NCI-H1436 (cell line): ENCODE measurements around the gene TMEM239.
"Not testable (repeated sequence)": the region's sequence is repeated elsewhere in the genome, so short reads cannot be mapped to it uniquely, and the experiment has no call there.

Experiments
- DNase-seq: peaks from one replicate; lab custom pipeline; 2025; lab: John Stamatoyannopoulos, UW

TMEM239 gene

GRCh38 chr20:2820896-2821869, 5.0 kb downstream of the TMEM239 start:
- DNase-seq, result no peak

DNA sequence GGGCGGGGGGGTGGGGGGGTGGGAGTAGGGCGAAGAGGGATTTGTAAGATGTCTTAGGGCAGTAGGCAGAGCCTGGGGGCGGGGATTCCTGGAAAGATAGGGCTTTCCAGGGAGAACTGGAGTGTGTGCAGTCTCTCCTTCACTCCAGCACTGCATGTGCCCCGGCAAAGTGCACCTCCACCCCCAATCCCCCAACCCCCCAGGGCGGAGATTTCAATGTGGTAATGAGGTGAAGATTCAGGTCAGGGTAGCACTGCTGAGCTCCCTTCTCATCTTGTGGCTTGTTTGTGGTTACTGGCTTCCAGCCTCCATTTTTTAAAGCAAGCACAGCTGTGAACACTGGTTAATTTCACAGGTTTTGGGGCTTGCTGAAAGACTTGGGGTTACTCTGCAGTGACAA, 5.9 kb downstream of the TMEM239 start:
- no peak for DNase-seq

- DNase-seq, result no peak
Observed at GRCh38 chr20:2825761-2826160, 9.6 kb downstream of the TMEM239 start.

DNA sequence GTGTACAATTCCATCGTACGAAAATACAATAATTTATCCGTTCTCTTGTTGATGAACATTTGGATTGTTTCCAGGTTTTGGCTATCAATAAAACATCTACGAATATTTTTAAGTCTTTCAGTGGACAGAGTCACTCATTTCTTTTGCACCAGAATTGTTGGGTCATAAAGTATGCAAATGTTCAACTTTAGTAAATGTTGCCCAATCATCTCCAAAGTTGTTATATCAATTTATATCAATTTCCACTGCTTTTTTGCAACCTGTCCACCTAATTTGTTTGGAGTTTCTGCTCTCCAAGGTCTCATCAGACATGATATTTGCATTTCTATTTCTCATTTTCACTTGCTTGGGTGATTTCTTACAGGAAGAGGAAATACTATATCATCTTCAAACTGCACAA, 10.5 kb downstream of the TMEM239 start:
- DNase-seq, result no peak

GRCh38 chr20:2829376-2829775, 13.2 kb downstream of the TMEM239 start:
- DNase-seq, result no peak

GRCh38 chr20:2831206-2831605, 15.0 kb downstream of the TMEM239 start:
- DNase-seq, result not testable (repeated sequence)

- DNase-seq, result no peak
Observed at GRCh38 chr20:2833761-2834160, 17.6 kb downstream of the TMEM239 start.

DNA sequence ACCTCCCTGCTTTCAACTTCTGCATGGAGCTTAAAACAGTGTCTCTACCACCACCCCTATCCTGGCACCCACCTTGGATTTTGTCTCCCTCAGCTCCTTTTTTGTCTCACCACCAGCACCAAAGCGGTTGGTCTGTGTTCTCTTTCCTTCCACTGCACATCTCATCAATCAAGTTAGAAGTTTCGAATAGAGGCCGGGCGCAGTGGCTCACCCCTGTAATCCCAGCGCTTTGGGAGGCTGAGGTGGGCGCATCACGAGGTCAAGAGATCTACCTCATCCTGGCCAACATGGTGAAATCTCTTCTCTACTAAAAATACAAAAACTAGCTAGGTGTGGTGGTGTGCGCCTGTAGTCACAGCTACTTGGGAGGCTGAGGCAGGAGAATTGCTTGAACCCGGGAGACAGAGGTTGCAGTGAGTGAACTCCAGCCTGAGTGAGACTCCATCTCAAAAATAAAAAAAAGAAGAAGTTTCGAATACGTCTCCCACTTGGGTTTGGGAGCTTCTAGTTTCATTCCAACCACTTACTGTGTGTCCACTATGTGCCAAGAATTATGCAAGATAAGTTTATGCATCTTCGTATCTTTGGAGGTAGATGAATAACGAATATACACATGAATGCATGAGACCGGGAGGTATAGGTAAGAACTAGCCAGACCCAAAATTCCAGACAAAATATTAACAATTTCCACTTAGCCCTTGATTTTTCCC, 18.4 kb downstream of the TMEM239 start:
- no peak for DNase-seq

- DNase-seq, result no peak
Observed at GRCh38 chr20:2835331-2835796, 19.2 kb downstream of the TMEM239 start.

DNA sequence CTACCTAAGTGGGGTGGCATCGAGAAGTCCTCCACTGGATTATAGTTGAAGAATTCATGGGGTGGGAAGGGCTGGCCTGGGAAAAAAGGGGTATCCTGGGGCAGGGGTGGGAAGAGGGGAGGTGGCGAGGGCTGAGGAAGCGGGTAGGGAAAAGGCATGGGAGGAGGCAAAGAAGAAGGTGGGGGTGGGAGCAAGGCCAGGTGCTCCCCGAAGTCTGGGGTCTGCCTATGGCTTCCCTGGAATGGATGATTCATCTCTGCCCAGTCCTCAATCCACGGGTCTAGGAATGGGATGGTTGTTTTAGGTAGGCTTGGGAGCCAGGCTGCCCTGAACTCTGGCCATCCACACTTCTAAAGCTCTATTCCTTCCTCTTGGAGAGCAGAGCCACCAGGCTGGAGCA, 19.9 kb downstream of the TMEM239 start:
- DNase-seq, result no peak

GRCh38 chr20:2837221-2837960, 21.2 kb downstream of the TMEM239 start:
- DNase-seq, result no peak

DNA sequence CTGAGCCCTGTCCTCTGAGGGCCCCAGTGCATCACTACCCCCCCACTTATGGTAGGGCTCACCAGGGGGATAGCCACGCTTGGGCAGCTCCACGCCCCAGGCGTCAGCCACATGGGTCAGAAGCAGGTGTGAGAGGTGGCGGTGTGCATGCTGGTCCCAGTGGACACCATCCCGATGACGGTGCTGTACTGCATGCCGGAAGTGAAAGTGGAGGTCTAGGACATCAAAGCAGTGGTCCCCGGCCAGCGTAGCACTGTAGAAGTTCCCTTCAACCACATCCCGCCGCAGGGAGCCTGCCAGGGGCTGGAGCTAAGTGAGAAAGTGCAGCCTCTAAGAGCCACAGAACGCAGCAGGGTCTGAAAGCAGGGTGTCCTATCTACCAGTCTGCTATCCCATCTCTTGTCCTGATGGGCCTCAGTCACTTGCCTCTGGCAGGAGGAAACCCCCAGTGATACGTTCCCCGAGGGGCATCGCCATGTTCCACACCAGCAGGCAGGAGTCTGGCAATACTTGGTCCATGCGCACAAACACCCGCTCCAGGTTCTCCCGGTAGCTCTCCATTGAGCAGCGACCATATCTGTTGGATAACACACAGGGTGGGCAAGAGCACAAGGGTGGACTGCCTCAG, 22.1 kb downstream of the TMEM239 start:
- DNase-seq, result no peak

- no peak for DNase-seq
Observed at GRCh38 chr20:2838847-2839671, 22.9 kb downstream of the TMEM239 start.

- DNase-seq, result no peak
Observed at GRCh38 chr20:2839732-2840137, 23.6 kb downstream of the TMEM239 start.

- peak; percentile 75 for DNase-seq
Observed at GRCh38 chr20:2840138-2840966, 24.2 kb downstream of the TMEM239 start, which contains the start of the genes PCED1A and VPS16. Gene PCED1A (minus strand): TSS chr20:2840655. CDS start chr20:2839912, 743 bp downstream. Gene VPS16 (plus strand): TSS chr20:2840745. CDS start chr20:2840775, 30 bp downstream.

- DNase-seq, result no peak
Observed at GRCh38 chr20:2840967-2841531, 24.9 kb downstream of the TMEM239 start.

DNA sequence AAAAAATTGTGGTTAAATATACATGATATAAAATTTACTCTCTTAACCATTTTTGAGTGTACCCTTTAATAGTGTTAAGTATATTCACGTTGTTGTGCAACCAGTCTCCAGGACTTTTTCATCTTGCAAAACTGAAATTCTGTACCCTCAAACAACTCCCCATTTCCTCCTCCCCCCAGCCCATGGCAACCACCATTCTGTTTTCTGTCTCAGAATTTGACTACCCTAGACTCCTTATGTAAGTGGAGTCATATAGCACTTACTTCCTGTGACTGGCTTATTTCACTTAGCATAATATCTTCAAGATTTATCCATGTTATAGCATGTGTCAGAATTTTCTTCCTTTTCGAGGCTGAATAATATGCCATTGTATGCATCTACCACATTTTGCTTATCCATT, 29.4 kb downstream of the TMEM239 start:
- no peak for DNase-seq

GRCh38 chr20:2846698-2847097, 30.5 kb downstream of the TMEM239 start:
- no peak for DNase-seq

DNA sequence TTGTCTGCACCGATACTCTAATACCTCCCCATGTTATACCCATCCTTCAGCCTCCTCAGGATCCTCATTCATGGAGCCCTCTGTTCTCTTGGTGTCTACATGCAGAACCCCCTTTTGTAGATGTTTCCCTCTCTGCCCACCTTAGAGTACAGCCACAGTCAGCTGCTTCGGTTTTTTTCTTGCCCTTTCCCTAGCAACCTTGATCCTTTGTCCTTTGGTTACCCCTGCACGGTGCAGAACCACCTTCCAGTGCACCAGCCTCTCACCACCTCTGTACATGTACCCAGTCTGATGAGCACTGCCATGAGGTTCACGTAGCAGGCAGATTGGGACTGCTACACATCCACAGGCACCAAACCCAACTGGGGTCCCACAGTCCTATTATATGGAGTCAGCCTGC, 31.6 kb downstream of the TMEM239 start:
- no peak for DNase-seq
